Osteoblast (primary cell): ENCODE results near the gene MED13L. TPM values are rescaled to one million over a fixed set of nuclear protein-coding genes. Genes with fewer than 3 reads are reported as not detected.
"Not testable (repeated sequence)": the region's sequence is repeated elsewhere in the genome, so short reads cannot be mapped to it uniquely, and the experiment has no call there.

Experiments
- DNase-seq: peaks from one replicate; pipeline ENCODE4 v3.0.0; 2011; ENCODE audit warnings: low spot score, mixed read lengths; ENCODE audit not compliant: insufficient read length; ENCODE audit errors: missing footprints
- H2AFZ ChIP-seq: 2 replicates; pipeline ENCODE4 v1.6.0; 2011; ENCODE audit warnings: mild to moderate bottlenecking, low read length
- H3K27ac ChIP-seq: 2 replicates; pipeline ENCODE4 v1.5.1; 2011; ENCODE audit warnings: mild to moderate bottlenecking, low read depth, low read length, moderate library complexity
- H3K27me3 ChIP-seq: 2 replicates; pipeline ENCODE4 v1.6.0; 2012; ENCODE audit warnings: mild to moderate bottlenecking, control low read depth, inconsistent platforms, low read length, moderate library complexity; ENCODE audit not compliant: insufficient read depth
- H3K36me3 ChIP-seq: 2 replicates; pipeline ENCODE4 v1.5.1; 2011; ENCODE audit warnings: mild to moderate bottlenecking, low read length, control low read depth, moderate library complexity; ENCODE audit not compliant: insufficient read depth
- H3K4me1 ChIP-seq: 2 replicates; pipeline ENCODE4 v1.5.1; 2011; ENCODE audit warnings: mild to moderate bottlenecking, low read length, control low read depth, moderate library complexity; ENCODE audit not compliant: insufficient read depth
- H3K4me2 ChIP-seq: 2 replicates; pipeline ENCODE4 v1.6.0; 2011; ENCODE audit warnings: mild to moderate bottlenecking, low read length; ENCODE audit not compliant: insufficient read depth
- H3K4me3 ChIP-seq: fragments of 200-600 bp; sonication (generic); 3 replicates; pipeline ENCODE4 v1.5.1; 2012; ENCODE audit warnings: mild to moderate bottlenecking, low read length, inconsistent platforms; ENCODE audit not compliant: insufficient read depth
- H3K79me2 ChIP-seq: 2 replicates; pipeline ENCODE4 v1.6.0; 2012; ENCODE audit warnings: mild to moderate bottlenecking, low read length, control low read depth, inconsistent platforms; ENCODE audit not compliant: insufficient read depth
- H3K9me3 ChIP-seq: 2 replicates; pipeline ENCODE4 v1.5.1; 2011; ENCODE audit warnings: low read depth, low read length, control low read depth
- H4K20me1 ChIP-seq: 2 replicates; pipeline ENCODE4 v1.6.0; 2012; ENCODE audit warnings: mild to moderate bottlenecking, low read length, control low read depth; ENCODE audit not compliant: insufficient read depth
- CTCF ChIP-seq: IDR thresholded peaks from 2 replicates; pipeline ENCODE4 v1.5.1; 2011; ENCODE audit warnings: mild to moderate bottlenecking, low read depth, low read length, moderate library complexity; ENCODE audit errors: extremely low read depth
- total RNA-seq: library from RNA; depleted of rRNA; stranded (reverse); fragments of >200 nt; gene quantifications from 2 replicates; pipeline ENCODE4 v1.2.3, GENCODE V29; 2012

MED13L gene
- total RNA-seq, 1 donor: 359 TPM

- Histone ChIP-seq H3K4me3 (no peak overlapping the region), H3K27ac (peak overlapping the region; percentile 34), H2AFZ (no peak overlapping the region), H3K79me2 (peaks cover 91% of the 10 kb centered on the region), H3K9me3 (no peaks in the 10 kb centered on the region), H4K20me1 (peaks cover 68% of the 10 kb centered on the region), H3K27me3 (no peaks in the 10 kb centered on the region), H3K4me2 (peak overlapping the region; percentile 42), H3K4me1 (peaks cover 64% of the 10 kb centered on the region), H3K36me3 (no peaks in the 10 kb centered on the region)
- no peak for TF ChIP-seq CTCF
- peak; percentile 72 for DNase-seq
Observed at GRCh38 chr12:116135209-116135930, 142.1 kb downstream of the MED13L start.

GRCh38 chr12:116133636-116134214 is 143.8 kb downstream of the MED13L start:
- Histone ChIP-seq H4K20me1 (peaks cover 66% of the 10 kb centered on the region), H3K27me3 (no peaks in the 10 kb centered on the region), H3K27ac (no peak overlapping the region), H3K4me1 (peaks cover 57% of the 10 kb centered on the region), H3K9me3 (no peaks in the 10 kb centered on the region), H3K4me3 (no peak overlapping the region), H3K36me3 (no peaks in the 10 kb centered on the region), H3K4me2 (no peak overlapping the region), H3K79me2 (peaks cover 91% of the 10 kb centered on the region), H2AFZ (no peak overlapping the region)
- TF ChIP-seq CTCF: no peak
- no peak for DNase-seq

- Histone ChIP-seq H3K4me2 (no peak overlapping the region), H3K9me3 (no peaks in the 10 kb centered on the region), H3K27me3 (no peaks in the 10 kb centered on the region), H3K4me1 (peaks cover 51% of the 10 kb centered on the region), H3K4me3 (no peak overlapping the region), H3K36me3 (no peaks in the 10 kb centered on the region), H3K27ac (no peak overlapping the region), H3K79me2 (peaks cover 91% of the 10 kb centered on the region), H2AFZ (no peak overlapping the region), H4K20me1 (peaks cover 65% of the 10 kb centered on the region)
- TF ChIP-seq CTCF: no peak
- no peak for DNase-seq
Observed at GRCh38 chr12:116133149-116133548, 144.3 kb downstream of the MED13L start.

GRCh38 chr12:116131987-116132386 is 145.5 kb downstream of the MED13L start:
- H3K27ac ChIP-seq, H3K4me3 ChIP-seq, H3K4me2 ChIP-seq, H2AFZ ChIP-seq, H3K9me3 ChIP-seq, H3K27me3 ChIP-seq, DNase-seq, H3K36me3 ChIP-seq: not testable (repeated sequence)
- Histone ChIP-seq H3K4me1 (peaks cover 47% of the 10 kb centered on the region), H3K79me2 (peaks cover 92% of the 10 kb centered on the region), H4K20me1 (peaks cover 73% of the 10 kb centered on the region)
